Smooth muscle cell of the pulmonary artery (primary cell): ENCODE data around the gene RAPGEFL1. TPM values are rescaled to one million over a fixed set of nuclear protein-coding genes. Genes with fewer than 3 reads are reported as not detected.

Experiments
- total RNA-seq: library from RNA; depleted of rRNA; stranded (reverse); fragments of >200 nt; gene quantifications from 2 replicates; pipeline ENCODE4 v1.2.3, GENCODE V29; 2014

Gene RAPGEFL1, protein sequence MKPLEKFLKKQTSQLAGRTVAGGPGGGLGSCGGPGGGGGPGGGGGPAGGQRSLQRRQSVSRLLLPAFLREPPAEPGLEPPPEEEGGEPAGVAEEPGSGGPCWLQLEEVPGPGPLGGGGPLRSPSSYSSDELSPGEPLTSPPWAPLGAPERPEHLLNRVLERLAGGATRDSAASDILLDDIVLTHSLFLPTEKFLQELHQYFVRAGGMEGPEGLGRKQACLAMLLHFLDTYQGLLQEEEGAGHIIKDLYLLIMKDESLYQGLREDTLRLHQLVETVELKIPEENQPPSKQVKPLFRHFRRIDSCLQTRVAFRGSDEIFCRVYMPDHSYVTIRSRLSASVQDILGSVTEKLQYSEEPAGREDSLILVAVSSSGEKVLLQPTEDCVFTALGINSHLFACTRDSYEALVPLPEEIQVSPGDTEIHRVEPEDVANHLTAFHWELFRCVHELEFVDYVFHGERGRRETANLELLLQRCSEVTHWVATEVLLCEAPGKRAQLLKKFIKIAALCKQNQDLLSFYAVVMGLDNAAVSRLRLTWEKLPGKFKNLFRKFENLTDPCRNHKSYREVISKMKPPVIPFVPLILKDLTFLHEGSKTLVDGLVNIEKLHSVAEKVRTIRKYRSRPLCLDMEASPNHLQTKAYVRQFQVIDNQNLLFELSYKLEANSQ
- total RNA-seq: 1.8 and 3.5 TPM in 2 replicates

DNA sequence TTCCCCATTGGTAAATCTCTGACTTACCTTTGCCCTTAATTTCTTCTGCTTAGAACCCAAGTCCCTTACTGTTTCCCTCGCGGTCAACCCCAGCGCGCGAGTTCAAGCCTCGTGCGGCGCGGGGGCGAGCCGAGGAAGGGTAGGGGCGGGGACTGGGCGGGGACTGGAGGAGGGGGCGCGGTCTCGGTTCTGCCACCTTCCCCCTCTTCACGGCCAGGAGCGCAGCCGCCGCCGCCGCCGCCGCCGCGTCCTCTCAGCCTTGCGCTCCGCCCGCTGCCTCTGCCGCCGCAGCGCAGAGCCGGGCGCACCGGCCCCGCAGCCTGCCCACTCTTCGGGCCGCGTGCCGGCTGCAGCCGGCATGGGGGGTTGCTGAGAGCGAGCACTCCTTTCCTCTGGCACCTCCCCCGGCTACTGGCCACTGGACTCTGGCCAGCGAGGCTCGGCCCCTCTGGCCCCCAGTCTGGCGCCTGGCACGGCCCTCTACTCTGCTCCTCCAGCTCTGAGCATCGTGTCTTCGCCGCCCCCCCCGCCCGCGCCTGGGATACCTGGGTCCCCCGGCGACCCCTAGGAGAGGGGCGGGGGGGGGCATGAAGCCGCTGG is at the start of gene RAPGEFL1:
Gene RAPGEFL1 (plus strand): TSS at position 196 of the 600 bp plus-strand sequence. CDS start 392 bp downstream, at position 588.

DNA sequence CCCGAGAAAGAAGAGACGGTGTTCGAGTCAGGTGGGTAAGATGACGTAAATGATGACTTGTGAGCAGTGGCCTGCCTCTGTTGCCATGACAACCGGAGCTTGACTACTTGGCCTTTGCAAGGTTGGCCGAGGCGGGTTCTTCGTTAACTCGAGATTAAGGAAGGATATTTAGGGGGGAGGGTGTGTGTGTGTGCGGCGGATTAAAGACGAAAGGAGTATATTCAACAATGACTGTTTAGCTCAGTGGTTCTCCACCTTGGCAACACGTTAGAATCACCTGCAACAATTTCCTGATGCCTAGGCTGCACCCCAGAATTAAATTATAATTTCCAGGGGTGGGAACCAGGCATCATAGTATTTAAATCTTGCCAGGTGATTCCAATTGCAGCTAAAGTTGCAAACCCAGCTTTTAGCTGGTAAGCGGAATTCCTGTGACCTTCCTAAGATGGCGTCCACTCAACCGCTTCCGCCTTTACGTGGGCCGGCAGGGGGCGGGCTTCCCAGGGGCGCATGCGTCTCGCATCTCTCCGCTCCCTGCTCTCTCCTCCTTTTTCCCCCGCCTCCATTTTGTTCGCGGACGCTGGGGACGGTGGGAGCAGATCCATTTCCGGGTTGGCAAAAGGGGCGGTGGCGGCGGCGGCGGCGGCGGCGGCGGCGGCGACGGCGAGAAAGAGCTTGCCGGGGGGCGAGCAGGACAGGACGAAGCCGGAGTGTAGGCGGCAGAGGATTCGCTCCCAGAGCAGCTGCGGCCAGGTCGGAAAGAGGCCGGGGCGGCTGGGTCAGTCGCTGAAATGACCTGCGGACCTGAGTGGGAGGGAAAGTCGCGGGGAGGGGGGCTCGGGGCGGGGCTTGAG is 41.7 kb downstream of the RAPGEFL1 start, which contains the start of gene WIPF2:
Gene WIPF2 (plus strand): TSS at position 565 of the 854 bp plus-strand sequence. CDS start 37,156 bp downstream, outside the sequence.

Other genes starting within 250 kb of the RAPGEFL1 start
- 98.0 and 118 TPM in 2 replicates for gene ORMDL3, start 249.9 kb upstream of the RAPGEFL1 start, total RNA-seq
- gene LRRC3C, start 249.7 kb upstream of the RAPGEFL1 start, total RNA-seq: not detected in 2 replicates
- gene GSDMA, start 214.5 kb upstream of the RAPGEFL1 start, total RNA-seq: not detected in 2 replicates
- gene PSMD3, start 196.7 kb upstream of the RAPGEFL1 start, total RNA-seq: 94.6 and 111 TPM in 2 replicates
- 0.13 TPM in 1 of 2 replicates, not detected in the other for gene CSF3, start 162.0 kb upstream of the RAPGEFL1 start, total RNA-seq
- gene MED24, start 123.1 kb upstream of the RAPGEFL1 start, total RNA-seq: 41.5 and 42.3 TPM in 2 replicates
- gene THRA, start 114.5 kb upstream of the RAPGEFL1 start, total RNA-seq: 33.1 and 51.5 TPM in 2 replicates
- gene NR1D1, start 76.9 kb upstream of the RAPGEFL1 start, total RNA-seq: 4.7 and 6.2 TPM in 2 replicates
- 41.6 and 43.4 TPM in 2 replicates for gene MSL1, start 55.5 kb upstream of the RAPGEFL1 start, total RNA-seq
- gene CASC3, start 36.9 kb upstream of the RAPGEFL1 start, total RNA-seq: 27.6 and 28.0 TPM in 2 replicates
- gene WIPF2, start 41.8 kb downstream of the RAPGEFL1 start, total RNA-seq: 12.3 and 13.6 TPM in 2 replicates
- gene CDC6, start 110.4 kb downstream of the RAPGEFL1 start, total RNA-seq: 3.9 and 6.6 TPM in 2 replicates
- gene RARA, start 131.7 kb downstream of the RAPGEFL1 start, total RNA-seq: 19.7 and 20.8 TPM in 2 replicates
- 1.6 and 5.9 TPM in 2 replicates for gene GJD3, start 187.3 kb downstream of the RAPGEFL1 start, total RNA-seq
- 8.0 and 37.4 TPM in 2 replicates for gene TOP2A, start 240.4 kb downstream of the RAPGEFL1 start, total RNA-seq